Panc1 (cell line): ENCODE results near the gene ATP10A. TPM values are rescaled to one million over a fixed set of nuclear protein-coding genes. Genes with fewer than 3 reads are reported as not detected.
"Not testable (repeated sequence)": the region's sequence is repeated elsewhere in the genome, so short reads cannot be mapped to it uniquely, and the experiment has no call there.

Experiments used
- ATAC-seq: fragments of 200-7000 bp; cut with Tn5 transposase; 2 replicates; pipeline ENCODE4 v1.9.1; 2020; ENCODE audit warnings: mild to moderate bottlenecking, moderate library complexity
- BruUV-seq: library from RNA; stranded (reverse); fragments of 400-500 nt; replicated peaks from 2 replicates; lab custom pipeline; 2021; lab: Mats Ljungman, UMichigan
- CTCF ChIA-PET: fragments of 300-600 bp; sonication (Branson Sonifier 250); formaldehyde crosslinking; loops from one replicate; lab custom pipeline; 2022; ENCODE audit warnings: antibody characterized with exemption; lab: Charles Lee
- POLR2A ChIA-PET: fragments of 300-600 bp; sonication (Branson Sonifier 250); formaldehyde crosslinking; loops from one replicate; lab custom pipeline; 2022; ENCODE audit warnings: antibody characterized with exemption; lab: Charles Lee
- DNase-seq: peaks from one replicate; pipeline ENCODE4 v3.0.0-alpha.2; 2010; ENCODE audit warnings: low read depth, low spot score
- H3K27ac ChIP-seq: 2 replicates; pipeline ENCODE4 v1.5.1; 2011; ENCODE audit warnings: mild to moderate bottlenecking, low read length, inconsistent platforms
- H3K27me3 ChIP-seq: fragments of 200-500 bp; sonication (Bioruptor generic); 2 replicates; pipeline ENCODE4 v1.6.0; 2014; ENCODE audit warnings: low read length, inconsistent platforms; ENCODE audit not compliant: control insufficient read depth, insufficient read depth
- H3K36me3 ChIP-seq: fragments of 200-500 bp; sonication (Bioruptor generic); 2 replicates; pipeline ENCODE4 v1.5.1; 2014; ENCODE audit warnings: inconsistent platforms, mild to moderate bottlenecking, low read length, moderate library complexity; ENCODE audit not compliant: control insufficient read depth, insufficient read depth
- H3K4me1 ChIP-seq: 2 replicates; pipeline ENCODE4 v1.5.1; 2011; ENCODE audit warnings: inconsistent platforms, mild to moderate bottlenecking, low read length, moderate library complexity; ENCODE audit not compliant: control insufficient read depth, insufficient read depth
- H3K4me3 ChIP-seq, 2 experiments: 2 replicates each; pipeline ENCODE4 v1.5.1; 2011 to 2012; ENCODE audit warnings: low read depth in 2 of 2, low read length in 2 of 2, mild to moderate bottlenecking in 2 of 2, inconsistent platforms in 1 of 2, moderate library complexity in 1 of 2
- H3K9me3 ChIP-seq: fragments of 200-500 bp; sonication (Bioruptor generic); 2 replicates; pipeline ENCODE4 v1.5.1; 2014; ENCODE audit warnings: low read depth, mild to moderate bottlenecking, inconsistent platforms, low read length, moderate library complexity; ENCODE audit not compliant: control insufficient read depth, insufficient read depth
- POLR2AphosphoS5 ChIP-seq: IDR thresholded peaks from 2 replicates; pipeline ENCODE4 v1.6.1; 2012; ENCODE audit warnings: mild to moderate bottlenecking, low read depth, low read length, moderate library complexity
- SIN3A ChIP-seq: IDR thresholded peaks from 2 replicates; pipeline ENCODE4 v1.6.1; 2012; ENCODE audit warnings: low read depth, mild to moderate bottlenecking, low read length, moderate library complexity, borderline replicate concordance; ENCODE audit not compliant: insufficient read depth
- TCF7L2 ChIP-seq: IDR thresholded peaks from 2 replicates; pipeline ENCODE4 v1.6.1; 2011; ENCODE audit warnings: mild to moderate bottlenecking, low read depth, low read length, inconsistent platforms
- in situ Hi-C: cut with HindIII; loops from 2 replicates; pipeline ENCODE4 v1.10.0; 2016; ENCODE audit warnings: low sequenced_read_pairs, low pct_unique_long_range_greater_than_20kb
- intact Hi-C: fragments of 100-400 bp; cut with micrococcal nuclease; formaldehyde crosslinking; loops from one replicate; pipeline ENCODE4 v1.10.0; 2022; ENCODE audit not compliant: unreplicated experiment
- total RNA-seq: library from RNA; stranded (reverse); gene quantifications from one replicate; pipeline ENCODE4 v1.2.1, GENCODE V29; 2021; ENCODE audit not compliant: unreplicated experiment
- TF ChIP-seq, protein P1 (sequence below): fragments of 450-650 bp; IDR thresholded peaks from 2 replicates; pipeline ENCODE4 v1.5.1; 2017; ENCODE audit warnings: mild to moderate bottlenecking
- TF ChIP-seq, protein P2 (sequence below), 2 experiments: IDR thresholded peaks; 2 replicates each; pipeline ENCODE4 v1.6.1; 2011 to 2012; ENCODE audit warnings: low read depth in 2 of 2, control low read depth in 1 of 2, low read length in 1 of 2, mild to moderate bottlenecking in 1 of 2, moderate library complexity in 1 of 2; ENCODE audit not compliant: insufficient read depth in 1 of 2

ATP10A gene
- total RNA-seq, 1 experiment from 2014 or later = 0.31 TPM

DNA sequence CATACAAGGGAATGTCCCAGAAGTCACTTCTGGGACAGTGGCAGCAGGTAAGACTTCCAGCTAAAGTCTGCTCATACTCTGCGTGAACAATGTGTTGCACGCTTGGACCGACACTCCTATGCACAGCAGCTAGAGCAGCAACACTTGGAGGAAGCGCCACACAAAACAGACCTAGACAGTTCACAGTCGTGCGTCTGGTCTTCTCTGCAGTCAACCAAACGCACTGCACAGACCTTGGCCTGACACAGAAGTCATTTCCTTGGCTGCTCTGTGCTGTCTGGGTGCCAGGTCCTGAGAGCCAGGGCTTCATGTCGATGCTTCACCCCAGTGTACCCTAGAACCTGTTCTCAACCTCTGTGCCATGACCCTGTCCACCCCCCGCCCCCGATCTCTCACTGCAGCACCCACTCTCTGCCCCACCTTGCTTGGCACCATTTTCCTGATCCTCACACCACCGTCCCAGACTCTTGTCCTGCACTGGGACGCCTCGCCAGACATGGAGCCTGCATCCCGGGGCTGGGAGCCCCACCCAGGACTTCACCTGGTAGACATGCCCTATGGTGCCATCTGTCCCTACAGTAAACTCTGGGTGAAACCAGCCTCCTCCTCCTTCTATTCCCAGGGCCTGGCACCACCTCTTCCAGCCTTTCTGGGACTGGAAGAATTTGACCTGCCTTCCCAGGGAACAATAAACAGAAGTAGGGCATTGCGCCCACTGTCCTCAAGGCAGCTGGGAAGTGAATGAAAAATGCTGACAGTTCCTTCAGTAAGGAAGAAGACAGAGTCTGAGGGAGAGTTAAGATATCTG is 3.1 kb downstream of the ATP10A start:
- CTCF ChIA-PET = interaction anchor here (1.0 kb wide), 1 partner anchor 74 kb away, joined by 3 read pairs; no protein-coding TSS in a partner anchor
- intact Hi-C loops (no loop called here), in situ Hi-C loops (no loop called here)
- TF ChIP-seq TCF7L2 (no peak), POLR2AphosphoS5 (no peak), SIN3A (no peak)
- TF ChIP-seq, protein P1, sequence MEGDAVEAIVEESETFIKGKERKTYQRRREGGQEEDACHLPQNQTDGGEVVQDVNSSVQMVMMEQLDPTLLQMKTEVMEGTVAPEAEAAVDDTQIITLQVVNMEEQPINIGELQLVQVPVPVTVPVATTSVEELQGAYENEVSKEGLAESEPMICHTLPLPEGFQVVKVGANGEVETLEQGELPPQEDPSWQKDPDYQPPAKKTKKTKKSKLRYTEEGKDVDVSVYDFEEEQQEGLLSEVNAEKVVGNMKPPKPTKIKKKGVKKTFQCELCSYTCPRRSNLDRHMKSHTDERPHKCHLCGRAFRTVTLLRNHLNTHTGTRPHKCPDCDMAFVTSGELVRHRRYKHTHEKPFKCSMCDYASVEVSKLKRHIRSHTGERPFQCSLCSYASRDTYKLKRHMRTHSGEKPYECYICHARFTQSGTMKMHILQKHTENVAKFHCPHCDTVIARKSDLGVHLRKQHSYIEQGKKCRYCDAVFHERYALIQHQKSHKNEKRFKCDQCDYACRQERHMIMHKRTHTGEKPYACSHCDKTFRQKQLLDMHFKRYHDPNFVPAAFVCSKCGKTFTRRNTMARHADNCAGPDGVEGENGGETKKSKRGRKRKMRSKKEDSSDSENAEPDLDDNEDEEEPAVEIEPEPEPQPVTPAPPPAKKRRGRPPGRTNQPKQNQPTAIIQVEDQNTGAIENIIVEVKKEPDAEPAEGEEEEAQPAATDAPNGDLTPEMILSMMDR = no peak
- TF ChIP-seq, protein P2, sequence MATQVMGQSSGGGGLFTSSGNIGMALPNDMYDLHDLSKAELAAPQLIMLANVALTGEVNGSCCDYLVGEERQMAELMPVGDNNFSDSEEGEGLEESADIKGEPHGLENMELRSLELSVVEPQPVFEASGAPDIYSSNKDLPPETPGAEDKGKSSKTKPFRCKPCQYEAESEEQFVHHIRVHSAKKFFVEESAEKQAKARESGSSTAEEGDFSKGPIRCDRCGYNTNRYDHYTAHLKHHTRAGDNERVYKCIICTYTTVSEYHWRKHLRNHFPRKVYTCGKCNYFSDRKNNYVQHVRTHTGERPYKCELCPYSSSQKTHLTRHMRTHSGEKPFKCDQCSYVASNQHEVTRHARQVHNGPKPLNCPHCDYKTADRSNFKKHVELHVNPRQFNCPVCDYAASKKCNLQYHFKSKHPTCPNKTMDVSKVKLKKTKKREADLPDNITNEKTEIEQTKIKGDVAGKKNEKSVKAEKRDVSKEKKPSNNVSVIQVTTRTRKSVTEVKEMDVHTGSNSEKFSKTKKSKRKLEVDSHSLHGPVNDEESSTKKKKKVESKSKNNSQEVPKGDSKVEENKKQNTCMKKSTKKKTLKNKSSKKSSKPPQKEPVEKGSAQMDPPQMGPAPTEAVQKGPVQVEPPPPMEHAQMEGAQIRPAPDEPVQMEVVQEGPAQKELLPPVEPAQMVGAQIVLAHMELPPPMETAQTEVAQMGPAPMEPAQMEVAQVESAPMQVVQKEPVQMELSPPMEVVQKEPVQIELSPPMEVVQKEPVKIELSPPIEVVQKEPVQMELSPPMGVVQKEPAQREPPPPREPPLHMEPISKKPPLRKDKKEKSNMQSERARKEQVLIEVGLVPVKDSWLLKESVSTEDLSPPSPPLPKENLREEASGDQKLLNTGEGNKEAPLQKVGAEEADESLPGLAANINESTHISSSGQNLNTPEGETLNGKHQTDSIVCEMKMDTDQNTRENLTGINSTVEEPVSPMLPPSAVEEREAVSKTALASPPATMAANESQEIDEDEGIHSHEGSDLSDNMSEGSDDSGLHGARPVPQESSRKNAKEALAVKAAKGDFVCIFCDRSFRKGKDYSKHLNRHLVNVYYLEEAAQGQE (IDR thresholded peaks at IDR 0.05; ENCODE audit: insufficient read depth in 1 of 2, low read depth in 2 of 2, low read length in 1 of 2) = no peak
- Histone ChIP-seq H3K4me3 (no peak overlapping the region), H3K36me3 (no peaks in the 10 kb centered on the region), H3K27ac (no peak overlapping the region), H3K27me3 (no peaks in the 10 kb centered on the region), H3K4me1 (no peaks in the 10 kb centered on the region), H3K9me3 (no peaks in the 10 kb centered on the region)
- DNase-seq (no peak), ATAC-seq (no peak)
- BruUV-seq = no TSS peak
- POLR2A ChIA-PET = no interaction called here

DNA sequence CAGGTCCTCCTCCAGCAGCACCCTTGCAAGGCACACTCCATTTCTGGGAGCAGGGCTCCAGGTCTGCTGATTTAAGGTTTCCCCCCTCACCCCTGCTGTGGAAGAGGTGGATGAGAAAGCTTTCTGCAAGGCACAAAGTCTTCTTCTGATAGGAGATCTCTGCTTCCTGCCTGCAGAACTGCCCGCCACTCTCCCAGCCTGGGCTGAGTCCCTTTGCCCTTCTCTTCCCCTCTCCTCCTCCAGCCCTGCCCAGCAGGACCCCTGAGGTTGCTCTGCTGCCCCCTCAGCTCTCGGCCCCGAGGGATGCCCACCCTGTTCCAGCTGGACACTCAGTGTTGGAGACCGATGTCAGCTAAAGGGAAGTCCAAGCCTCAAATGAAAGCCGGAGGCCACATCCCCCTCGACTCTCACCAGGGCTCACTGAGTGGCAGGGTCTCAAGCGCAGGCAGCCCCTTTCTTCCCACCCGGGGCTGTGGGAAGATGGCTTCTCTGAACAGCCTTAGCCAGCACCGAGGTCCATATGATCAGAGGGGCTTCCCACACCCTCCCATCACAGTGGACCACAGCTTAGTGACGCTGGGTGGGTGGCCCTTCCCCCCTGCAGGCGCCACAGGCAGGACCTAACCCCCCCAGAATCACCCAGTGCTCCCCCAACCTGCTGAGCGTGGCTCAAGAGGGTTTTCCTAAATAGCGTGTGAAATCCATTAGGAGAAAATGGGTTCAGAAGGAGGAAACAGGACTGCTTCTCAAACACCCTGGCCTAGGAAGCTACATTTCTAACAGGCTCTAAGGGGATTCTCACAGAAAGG is 4.0 kb downstream of the ATP10A start:
- Histone ChIP-seq H3K27ac (no peak overlapping the region), H3K4me1 (no peaks in the 10 kb centered on the region), H3K4me3 (no peak overlapping the region), H3K36me3 (no peaks in the 10 kb centered on the region), H3K27me3 (no peaks in the 10 kb centered on the region), H3K9me3 (no peaks in the 10 kb centered on the region)
- CTCF ChIA-PET = interaction anchor here (1.0 kb wide), 1 partner anchor 75 kb away, joined by 3 read pairs; no protein-coding TSS in a partner anchor
- ATAC-seq = no peak
- no TSS peak for BruUV-seq
- POLR2A ChIA-PET = no interaction called here
- intact Hi-C loops (no loop called here), in situ Hi-C loops (no loop called here)
- TF ChIP-seq POLR2AphosphoS5 (no peak), TCF7L2 (no peak), SIN3A (no peak)
- TF ChIP-seq, protein P1 = no peak
- TF ChIP-seq, protein P2 (IDR thresholded peaks at IDR 0.05; ENCODE audit: insufficient read depth in 1 of 2, low read depth in 2 of 2, low read length in 1 of 2) = no peak
- no peak for DNase-seq

DNA sequence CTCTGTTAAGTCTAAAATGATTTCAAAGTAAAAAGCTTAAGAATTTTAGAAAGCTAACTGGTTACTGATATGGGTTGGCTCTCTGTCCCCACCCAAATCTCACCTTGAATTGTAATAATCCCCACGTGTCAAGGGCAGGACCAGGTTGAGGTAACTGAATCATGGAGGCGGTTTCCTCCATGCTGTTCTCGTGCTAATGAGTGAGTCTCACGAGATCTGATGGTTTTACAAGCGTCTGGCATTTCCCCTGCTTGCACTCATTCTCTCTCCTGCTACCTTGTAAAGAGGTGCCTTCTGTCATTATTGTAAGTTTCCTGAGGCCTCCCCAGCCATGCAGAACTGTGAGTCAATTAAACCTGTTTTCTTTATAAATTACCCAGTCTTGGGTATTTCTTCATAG is 7.1 kb downstream of the ATP10A start:
- H3K9me3 ChIP-seq, H3K4me1 ChIP-seq, H3K4me3 ChIP-seq, CTCF ChIA-PET, intact Hi-C loops, DNase-seq, POLR2A ChIA-PET, H3K27ac ChIP-seq, in situ Hi-C loops, H3K36me3 ChIP-seq, BruUV-seq, H3K27me3 ChIP-seq, ATAC-seq: not testable (repeated sequence)
